Measurements from ENCODE around the gene ABCA9.

GRCh38 chr17:68953340-68953997 lies 107.3 kb downstream of the ABCA9 start:
- TF ChIP-seq EZH2phosphoT487 (IDR thresholded peaks at IDR 0.05; ENCODE audit: insufficient read depth, low read depth) = no peak
- TF ChIP-seq EZH2 (IDR thresholded peaks at IDR 0.05; ENCODE audit: insufficient read depth, poor library complexity, severe bottlenecking) = no peak

Measured in GM23248 (cell line).